ENCODE results near the gene LACC1. TPM values are rescaled to one million over a fixed set of nuclear protein-coding genes. Genes with fewer than 3 reads are reported as not detected.
A peak's percentile ranks its signal among the peaks of the same experiment; 100 is the strongest.

Gene LACC1
- polyA plus RNA-seq, 1 experiment = 11.7 TPM

DNA sequence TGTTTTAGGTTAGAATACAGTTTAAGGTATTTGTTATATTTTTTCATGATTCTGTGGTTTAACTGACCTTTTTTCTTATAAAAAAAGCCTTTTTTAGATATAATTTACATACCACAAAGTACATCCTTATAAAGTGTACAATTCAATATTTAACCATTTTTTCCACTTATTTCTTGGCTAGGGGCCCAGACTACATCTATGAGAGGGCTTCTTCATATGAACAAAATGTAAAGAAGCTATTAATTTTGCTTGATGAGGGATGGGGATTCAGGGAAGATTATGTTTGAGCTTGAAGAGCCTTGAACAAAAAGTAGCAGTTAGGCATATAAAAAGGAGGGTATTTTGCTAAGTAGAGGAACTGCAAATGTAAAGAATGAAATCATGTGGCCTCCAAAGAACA, 2.4 kb upstream of the LACC1 start:
- POLR2A ChIA-PET = no interaction called here
- Histone ChIP-seq H3K27ac (ENCODE audit: low read depth, low read length) (no peak overlapping the region), H3K27me3 (ENCODE audit: control insufficient read depth, insufficient read depth, low read length) (no peaks in the 10 kb centered on the region), H3K9me3 (ENCODE audit: control insufficient read depth, insufficient read depth, low read length) (no peaks in the 10 kb centered on the region), H3K4me3 (ENCODE audit: low read depth, low read length) (no peak overlapping the region)
- TF ChIP-seq, protein P1, sequence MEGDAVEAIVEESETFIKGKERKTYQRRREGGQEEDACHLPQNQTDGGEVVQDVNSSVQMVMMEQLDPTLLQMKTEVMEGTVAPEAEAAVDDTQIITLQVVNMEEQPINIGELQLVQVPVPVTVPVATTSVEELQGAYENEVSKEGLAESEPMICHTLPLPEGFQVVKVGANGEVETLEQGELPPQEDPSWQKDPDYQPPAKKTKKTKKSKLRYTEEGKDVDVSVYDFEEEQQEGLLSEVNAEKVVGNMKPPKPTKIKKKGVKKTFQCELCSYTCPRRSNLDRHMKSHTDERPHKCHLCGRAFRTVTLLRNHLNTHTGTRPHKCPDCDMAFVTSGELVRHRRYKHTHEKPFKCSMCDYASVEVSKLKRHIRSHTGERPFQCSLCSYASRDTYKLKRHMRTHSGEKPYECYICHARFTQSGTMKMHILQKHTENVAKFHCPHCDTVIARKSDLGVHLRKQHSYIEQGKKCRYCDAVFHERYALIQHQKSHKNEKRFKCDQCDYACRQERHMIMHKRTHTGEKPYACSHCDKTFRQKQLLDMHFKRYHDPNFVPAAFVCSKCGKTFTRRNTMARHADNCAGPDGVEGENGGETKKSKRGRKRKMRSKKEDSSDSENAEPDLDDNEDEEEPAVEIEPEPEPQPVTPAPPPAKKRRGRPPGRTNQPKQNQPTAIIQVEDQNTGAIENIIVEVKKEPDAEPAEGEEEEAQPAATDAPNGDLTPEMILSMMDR (IDR thresholded peaks at IDR 0.05; ENCODE audit: low read depth, low read length) = no peak
- CTCF ChIA-PET = interaction anchor here (0.6 to 1.1 kb wide), 4 partner anchors 572 to 1396 kb away, joined by 3 read pairs; no protein-coding TSS in a partner anchor
- DNase-seq (ENCODE audit: low read depth, low spot score) = no peak

DNA sequence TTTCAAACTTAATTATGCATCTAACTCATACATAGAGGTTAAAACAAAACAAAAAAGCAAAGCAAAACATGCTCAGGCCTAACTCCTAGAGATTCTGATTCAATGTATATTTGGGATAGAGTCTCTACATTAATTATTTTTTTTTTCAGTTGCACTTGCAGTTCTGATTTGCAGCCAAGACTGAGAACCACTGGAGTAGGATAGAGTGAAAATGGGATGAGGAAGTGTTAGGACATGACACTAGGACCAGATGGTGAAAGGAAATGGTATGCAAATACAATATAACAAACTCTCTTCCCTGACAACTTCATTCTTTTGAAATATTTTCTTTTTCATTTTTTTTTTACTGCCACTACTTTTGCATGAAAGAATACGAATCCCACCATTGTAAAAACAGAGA, 1.9 kb upstream of the LACC1 start:
- TF ChIP-seq, protein P1 (IDR thresholded peaks at IDR 0.05; ENCODE audit: low read depth, low read length) = no peak
- Histone ChIP-seq H3K27ac (ENCODE audit: low read depth, low read length) (no peak overlapping the region), H3K27me3 (ENCODE audit: control insufficient read depth, insufficient read depth, low read length) (no peaks in the 10 kb centered on the region), H3K4me3 (ENCODE audit: low read depth, low read length) (no peak overlapping the region), H3K9me3 (ENCODE audit: control insufficient read depth, insufficient read depth, low read length) (no peaks in the 10 kb centered on the region)
- POLR2A ChIA-PET = no interaction called here
- DNase-seq (ENCODE audit: low read depth, low spot score) = no peak
- CTCF ChIA-PET = interaction anchor here (0.9 to 1.1 kb wide), 2 partner anchors 572 to 908 kb away, joined by 3 read pairs; no protein-coding TSS in a partner anchor

DNA sequence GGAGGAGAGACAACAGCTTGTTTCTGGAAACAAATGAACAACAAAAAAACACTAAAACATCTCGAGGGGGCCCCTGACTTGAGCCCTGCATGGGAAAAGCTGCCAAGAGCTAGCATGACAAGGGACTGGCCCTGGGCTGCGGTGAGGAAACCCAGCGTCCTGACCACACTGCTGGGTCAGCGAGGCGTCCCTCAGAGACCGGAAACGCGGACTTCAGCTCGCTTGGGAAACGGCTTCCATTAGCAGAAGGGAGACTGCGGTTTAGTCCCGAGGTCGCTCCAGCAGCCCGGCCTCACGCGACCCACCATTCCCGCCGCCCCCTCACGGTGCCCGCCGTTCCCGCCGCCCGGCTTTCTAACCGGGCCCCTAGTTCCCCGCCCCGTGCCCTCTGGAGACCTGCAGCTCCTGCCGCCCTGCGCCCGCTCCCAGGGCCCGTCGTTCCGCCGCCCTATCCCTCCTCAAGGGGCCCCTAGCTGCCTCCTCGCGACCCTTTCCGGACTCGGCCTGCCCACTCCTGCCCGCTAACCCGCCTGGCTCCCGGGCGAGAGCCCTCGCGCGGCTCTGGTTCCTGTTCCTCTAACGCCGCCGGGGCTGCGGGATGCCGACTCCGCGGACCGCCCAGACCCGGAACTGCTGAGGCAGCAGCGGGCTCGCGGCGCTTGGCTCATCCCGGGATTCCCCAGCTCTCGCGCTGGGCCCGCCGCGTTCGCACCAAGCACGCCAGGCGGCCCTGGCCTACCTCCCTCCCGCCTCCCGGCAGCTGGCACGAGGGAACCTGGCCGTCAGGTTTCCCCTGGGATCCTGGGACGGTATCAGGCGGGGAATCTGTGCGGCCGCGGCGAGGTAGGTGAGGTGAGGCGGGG, 581 bp upstream of the LACC1 start, which contains the start of gene CCDC122:
Gene CCDC122, minus strand, starts transcription at position 849 of the 863 bp plus-strand sequence. CDS start 10,364 bp downstream, outside the sequence.
- H3K27ac ChIP-seq (ENCODE audit: low read depth, low read length) = peak within 1 kb of the TSS; percentile 86
- POLR2A ChIA-PET = interaction anchor here (0.6 to 1.5 kb wide), 9 partner anchors 9 to 996 kb away, joined by 3 to 8 read pairs (median 4); no protein-coding TSS in a partner anchor
- peak; percentile 54 for DNase-seq (ENCODE audit: low read depth, low spot score)
- CTCF ChIA-PET = interaction anchor here (0.7 to 1.4 kb wide), 3 partner anchors 15 to 1685 kb away, joined by 3 read pairs; no protein-coding TSS in a partner anchor
- H3K4me3 ChIP-seq (ENCODE audit: low read depth, low read length) = peak within 1 kb of the TSS; percentile 72
- H3K9me3 ChIP-seq (ENCODE audit: control insufficient read depth, insufficient read depth, low read length) = no peaks in the 10 kb centered on the region
- TF ChIP-seq, protein P1 (IDR thresholded peaks at IDR 0.05; ENCODE audit: low read depth, low read length) = no peak
- H3K27me3 ChIP-seq (ENCODE audit: control insufficient read depth, insufficient read depth, low read length) = no peaks in the 10 kb centered on the region

DNA sequence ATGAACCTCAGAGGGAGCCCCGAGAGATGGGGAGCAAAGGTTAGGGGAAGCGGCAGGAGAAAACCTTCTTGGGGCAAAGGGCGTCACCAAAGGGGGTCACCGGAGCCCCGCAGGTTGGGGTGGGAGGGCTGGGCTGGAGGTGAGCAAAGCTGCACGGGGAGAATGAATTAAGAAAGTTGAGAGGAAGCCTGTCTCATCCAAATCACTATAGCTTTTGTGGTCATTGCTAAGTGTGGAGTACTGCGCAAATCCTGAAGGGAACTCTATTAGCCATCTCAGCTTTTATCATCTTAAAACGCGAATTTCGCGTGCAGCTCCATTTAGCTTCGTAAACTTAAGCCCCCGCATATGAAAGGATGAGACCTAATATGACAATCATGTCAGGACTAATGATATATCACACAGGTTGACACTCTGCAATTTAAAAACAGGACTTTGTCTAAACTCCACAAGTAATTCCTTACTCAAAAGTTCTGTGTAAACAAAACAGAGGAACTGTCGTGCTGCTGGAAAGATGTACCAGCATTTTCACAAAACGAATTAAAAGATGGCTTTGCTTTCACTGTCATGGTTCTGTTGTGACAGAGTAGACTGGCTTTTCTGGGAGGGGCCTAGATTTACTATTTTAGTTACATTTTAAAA, 631 bp downstream of the LACC1 start:
- TF ChIP-seq, protein P1 (IDR thresholded peaks at IDR 0.05; ENCODE audit: low read depth, low read length) = no peak
- DNase-seq (ENCODE audit: low read depth, low spot score) = no peak
- H3K9me3 ChIP-seq (ENCODE audit: control insufficient read depth, insufficient read depth, low read length) = no peaks in the 10 kb centered on the region
- H3K27me3 ChIP-seq (ENCODE audit: control insufficient read depth, insufficient read depth, low read length) = no peaks in the 10 kb centered on the region
- CTCF ChIA-PET = interaction anchor here (1.4 kb wide), 1 partner anchor 14 kb away, joined by 3 read pairs; no protein-coding TSS in a partner anchor
- POLR2A ChIA-PET = interaction anchor here (0.9 kb wide), 1 partner anchor 14 kb away, joined by 3 read pairs; no protein-coding TSS in a partner anchor
- no peak overlapping the region for H3K27ac ChIP-seq (ENCODE audit: low read depth, low read length)
- H3K4me3 ChIP-seq (ENCODE audit: low read depth, low read length) = peak overlapping the region; percentile 72
